KMS-11 (cell line): Measurements from ENCODE around the gene TRAPPC5.

Source experiments
- H2AFZ ChIP-seq: fragments of 200-600 bp; sonication (generic); 2 replicates; pipeline ENCODE4 v1.6.1; 2016; ENCODE audit warnings: antibody characterized with exemption, mixed run types, low read depth
- H3K27ac ChIP-seq: fragments of 200-600 bp; sonication (generic); 2 replicates; pipeline ENCODE4 v1.6.1; 2016; ENCODE audit warnings: mild to moderate bottlenecking, mixed run types
- H3K27me3 ChIP-seq: fragments of 200-600 bp; sonication (generic); 2 replicates; pipeline ENCODE4 v1.6.1; 2017; ENCODE audit warnings: mild to moderate bottlenecking, low read depth, mixed run types, moderate library complexity; ENCODE audit not compliant: insufficient read depth
- H3K36me3 ChIP-seq: fragments of 200-600 bp; sonication (generic); 2 replicates; pipeline ENCODE4 v1.6.1; 2017; ENCODE audit warnings: mild to moderate bottlenecking, mixed run types; ENCODE audit not compliant: insufficient read depth
- H3K4me1 ChIP-seq: fragments of 200-600 bp; sonication (generic); 2 replicates; pipeline ENCODE4 v1.6.1; 2016; ENCODE audit warnings: mild to moderate bottlenecking, low read depth, mixed run types; ENCODE audit not compliant: poor library complexity, severe bottlenecking
- H3K4me2 ChIP-seq: fragments of 200-600 bp; sonication (generic); 2 replicates; pipeline ENCODE4 v1.7.0; 2016; ENCODE audit warnings: mild to moderate bottlenecking, mixed run types
- H3K4me3 ChIP-seq: fragments of 200-600 bp; sonication (generic); IDR thresholded peaks from 2 replicates; pipeline ENCODE4 v1.6.1; 2017; ENCODE audit warnings: low read depth, low read length, mixed read lengths; ENCODE audit not compliant: insufficient read depth
- H3K79me2 ChIP-seq: fragments of 200-600 bp; sonication (generic); 2 replicates; pipeline ENCODE4 v1.6.1; 2016; ENCODE audit warnings: low read depth, mixed run types; ENCODE audit not compliant: insufficient read depth
- H3K9ac ChIP-seq: fragments of 200-600 bp; sonication (generic); 2 replicates; pipeline ENCODE4 v1.6.1; 2016; ENCODE audit warnings: mild to moderate bottlenecking, mixed run types
- H4K20me1 ChIP-seq: fragments of 200-600 bp; sonication (generic); 2 replicates; pipeline ENCODE4 v1.6.1; 2016; ENCODE audit warnings: mild to moderate bottlenecking, mixed run types; ENCODE audit not compliant: insufficient read depth
- CTCF ChIP-seq: fragments of 200-600 bp; sonication (generic); conservative IDR thresholded peaks from 2 replicates; pipeline ENCODE4 v1.6.1; 2017; ENCODE audit warnings: low read depth, mild to moderate bottlenecking, antibody characterized with exemption, low read length, moderate library complexity, mixed read lengths

TRAPPC5 gene

GRCh38 chr19:7635670-7636069 is 45.0 kb upstream of the TRAPPC5 start:
- Histone ChIP-seq H3K27me3 (no peaks in the 10 kb centered on the region), H3K79me2 (peaks cover 5% of the 10 kb centered on the region), H4K20me1 (no peaks in the 10 kb centered on the region), H3K9ac (no peak overlapping the region), H3K4me2 (no peak overlapping the region), H2AFZ (no peak overlapping the region), H3K4me3 (no peak overlapping the region), H3K4me1 (peaks cover 7% of the 10 kb centered on the region), H3K27ac (no peak overlapping the region), H3K36me3 (no peaks in the 10 kb centered on the region)
- no peak for TF ChIP-seq CTCF

GRCh38 chr19:7636317-7636690 is 44.3 kb upstream of the TRAPPC5 start:
- Histone ChIP-seq H2AFZ (peak overlapping the region; percentile 78), H3K4me2 (peak overlapping the region; percentile 50), H3K27ac (no peak overlapping the region), H3K4me3 (no peak overlapping the region), H3K4me1 (peaks cover 4% of the 10 kb centered on the region), H3K79me2 (no peaks in the 10 kb centered on the region), H3K27me3 (no peaks in the 10 kb centered on the region), H3K9ac (no peak overlapping the region), H3K36me3 (no peaks in the 10 kb centered on the region), H4K20me1 (no peaks in the 10 kb centered on the region)
- TF ChIP-seq CTCF, result no peak

GRCh38 chr19:7636691-7637373 is 43.8 kb upstream of the TRAPPC5 start, which contains the start of gene STXBP2:
Gene STXBP2, plus strand, starts transcription at chr19:7637110. Its CDS starts 40 bp downstream, at chr19:7637150.
- Histone ChIP-seq H3K27ac (no peak within 1 kb of the TSS), H2AFZ (peak within 1 kb of the TSS; percentile 78)
- TF ChIP-seq CTCF, result no peak

GRCh38 chr19:7637374-7638256 is 43.0 kb upstream of the TRAPPC5 start:
- Histone ChIP-seq H3K4me3 (no peak overlapping the region), H2AFZ (peak overlapping the region; percentile 78; the same call in 1 of the 2 replicates), H3K4me1 (peaks cover 4% of the 10 kb centered on the region), H3K4me2 (peak overlapping the region; percentile 68), H4K20me1 (no peaks in the 10 kb centered on the region), H3K27me3 (no peaks in the 10 kb centered on the region), H3K79me2 (no peaks in the 10 kb centered on the region), H3K27ac (no peak overlapping the region), H3K36me3 (no peaks in the 10 kb centered on the region), H3K9ac (peak overlapping the region; percentile 61; the same call in 1 of the 2 replicates)
- TF ChIP-seq CTCF, result no peak

More at GRCh38 chr19:7636691-7637373, 43.8 kb upstream of the TRAPPC5 start, which contains the start of gene STXBP2:
- Histone ChIP-seq H4K20me1 (no peaks in the 10 kb centered on the region), H3K27me3 (no peaks in the 10 kb centered on the region), H3K4me3 (no peak within 1 kb of the TSS), H3K36me3 (no peaks in the 10 kb centered on the region), H3K9ac (peak within 1 kb of the TSS; percentile 61; the same call in 1 of the 2 replicates), H3K4me1 (peaks cover 4% of the 10 kb centered on the region), H3K4me2 (peak within 1 kb of the TSS; percentile 68), H3K79me2 (no peaks in the 10 kb centered on the region)
